Endothelial cell (in vitro differentiated cells): ENCODE measurements around the gene DUSP2. TPM values are rescaled to one million over a fixed set of nuclear protein-coding genes. Genes with fewer than 3 reads are reported as not detected.

ENCODE experiments used
- DNase-seq: peaks from one replicate; pipeline ENCODE4 v3.0.0; 2021; ENCODE audit warnings: low spot score
- H3K27ac Mint-ChIP-seq: one replicate; pipeline ENCODE4 v1.8.0; 2021; ENCODE audit warnings: mixed read lengths, inconsistent platforms; ENCODE audit not compliant: unreplicated experiment
- H3K27me3 Mint-ChIP-seq: one replicate; pipeline ENCODE4 v1.8.0; 2021; ENCODE audit warnings: mild to moderate bottlenecking, moderate library complexity, mixed read lengths, inconsistent platforms; ENCODE audit not compliant: unreplicated experiment
- H3K36me3 Mint-ChIP-seq: one replicate; pipeline ENCODE4 v1.8.0; 2021; ENCODE audit warnings: mild to moderate bottlenecking, low read depth, mixed read lengths, inconsistent platforms; ENCODE audit not compliant: unreplicated experiment
- H3K4me1 Mint-ChIP-seq: one replicate; pipeline ENCODE4 v1.8.0; 2021; ENCODE audit warnings: mild to moderate bottlenecking, mixed read lengths, inconsistent platforms; ENCODE audit not compliant: unreplicated experiment
- H3K4me3 Mint-ChIP-seq: one replicate; pipeline ENCODE4 v1.8.0; 2021; ENCODE audit warnings: mild to moderate bottlenecking, mixed read lengths, inconsistent platforms; ENCODE audit not compliant: unreplicated experiment
- H3K9me3 Mint-ChIP-seq: one replicate; pipeline ENCODE4 v1.8.0; 2021; ENCODE audit warnings: mixed read lengths, inconsistent platforms; ENCODE audit not compliant: unreplicated experiment
- CTCF ChIP-seq: fragments of 200-600 bp; sonication (generic); IDR thresholded peaks from one replicate; pipeline ENCODE4 v1.5.0; 2021; ENCODE audit warnings: antibody characterized with exemption; ENCODE audit not compliant: unreplicated experiment
- total RNA-seq: library from RNA; stranded (reverse); fragmentation: NEBNext Ultra II Directional; extraction: Animal tissue kit (Norgen Biotek cat#: 25700); gene quantifications from one replicate; pipeline ENCODE4 v1.2.1, GENCODE V29; 2021; ENCODE audit not compliant: unreplicated experiment

The DUSP2 gene
- total RNA-seq, 1 donor from 2014 or later = not detected

GRCh38 chr2:96108541-96109360 is 36.5 kb downstream of the DUSP2 start:
- Mint-ChIP-seq H3K4me1 (peaks cover 10% of the 10 kb centered on the region), H3K36me3 (peaks cover 5% of the 10 kb centered on the region), H3K4me3 (no peak overlapping the region), H3K27ac (no peak overlapping the region), H3K9me3 (no peaks in the 10 kb centered on the region), H3K27me3 (peaks cover 3% of the 10 kb centered on the region)
- no peak for TF ChIP-seq CTCF
- no peak for DNase-seq

DNA sequence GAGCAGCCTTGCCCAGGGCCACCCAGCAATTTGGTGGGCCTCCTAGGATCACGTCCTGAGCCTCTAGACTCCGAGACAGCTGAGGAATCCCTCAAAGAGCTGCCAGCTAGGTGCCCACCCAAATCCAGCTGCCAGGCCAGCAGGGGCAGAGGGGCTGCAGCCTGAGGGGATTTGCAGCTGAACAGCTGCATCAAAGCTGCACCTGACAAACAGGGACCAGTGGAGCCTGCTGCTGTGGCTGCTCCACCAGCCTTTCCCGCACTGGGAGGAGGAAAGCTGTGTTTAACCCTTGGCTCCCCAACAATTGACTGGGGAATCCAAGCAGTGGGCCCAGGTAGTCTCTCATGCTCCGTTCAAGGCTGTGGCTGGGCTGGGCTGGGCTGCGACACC is 37.1 kb downstream of the DUSP2 start:
- no peak for DNase-seq
- Mint-ChIP-seq H3K4me1 (peaks cover 10% of the 10 kb centered on the region), H3K27ac (no peak overlapping the region), H3K9me3 (no peaks in the 10 kb centered on the region), H3K4me3 (no peak overlapping the region), H3K27me3 (peaks cover 3% of the 10 kb centered on the region), H3K36me3 (peaks cover 5% of the 10 kb centered on the region)
- no peak for TF ChIP-seq CTCF

GRCh38 chr2:96107708-96108065 is 37.6 kb downstream of the DUSP2 start:
- peaks cover 5% of the 10 kb centered on the region for H3K36me3 Mint-ChIP-seq
- peaks cover 3% of the 10 kb centered on the region for H3K27me3 Mint-ChIP-seq
- no peak for TF ChIP-seq CTCF
- no peaks in the 10 kb centered on the region for H3K9me3 Mint-ChIP-seq
- H3K4me1 Mint-ChIP-seq = peaks cover 10% of the 10 kb centered on the region
- no peak overlapping the region for H3K27ac Mint-ChIP-seq
- no peak for DNase-seq
- H3K4me3 Mint-ChIP-seq = no peak overlapping the region

- Mint-ChIP-seq H3K27me3 (peaks cover 5% of the 10 kb centered on the region), H3K9me3 (no peaks in the 10 kb centered on the region), H3K36me3 (peaks cover 5% of the 10 kb centered on the region), H3K4me3 (no peak overlapping the region), H3K4me1 (peaks cover 10% of the 10 kb centered on the region), H3K27ac (no peak overlapping the region)
- no peak for DNase-seq
- no peak for TF ChIP-seq CTCF
Measured at GRCh38 chr2:96106991-96107707, 38.1 kb downstream of the DUSP2 start.
